K562 (cell line): ENCODE measurements around the gene KRT81. TPM values are rescaled to one million over a fixed set of nuclear protein-coding genes. Genes with fewer than 3 reads are reported as not detected.
A peak's percentile ranks its signal among the peaks of the same experiment; 100 is the strongest.

ENCODE experiments used
- ATAC-seq: fragments of 200-7000 bp; cut with Tn5 transposase; 3 replicates; pipeline ENCODE4 v1.9.1; 2020; ENCODE audit warnings: moderate library complexity
- BruUV-seq: library from RNA; stranded (reverse); fragments of 400-500 nt; replicated peaks from 2 replicates; lab custom pipeline; 2021; lab: Mats Ljungman, UMichigan
- CTCF ChIA-PET: fragments of 300-600 bp; formaldehyde crosslinking; extraction: SDS; loops from one replicate; lab custom pipeline; 2021; ENCODE audit warnings: low intra/inter-chr PET ratio; lab: Yijun Ruan, JAX
- POLR2A ChIA-PET: fragments of 300-600, 350-650 bp; sonication (Branson Sonifier 250); formaldehyde crosslinking; extraction: SDS; loops from one replicate; lab custom pipeline; 2021; ENCODE audit warnings: antibody characterized with exemption, inconsistent platforms; lab: Yijun Ruan, JAX
- DNase-seq, 4 experiments: peaks; one replicate each; pipeline versions ENCODE4 v3.0.0 to v3.0.0-alpha.2; 2011 to 2018; ENCODE audit warnings: low spot score in 3 of 4, mixed read lengths in 3 of 4; ENCODE audit errors: extremely low read depth in 1 of 4
- FAIRE-seq: peaks from 2 replicates; lab custom pipeline; 2011; peaks lifted over from hg19 to GRCh38; lab: Jason Lieb, UNC
- H2AFZ ChIP-seq: 2 replicates; pipeline ENCODE4 v1.6.0; 2011; ENCODE audit warnings: low read depth, low read length, control low read depth, inconsistent platforms
- H3K27ac ChIP-seq: fragments of 200-600 bp; 3 replicates; pipeline ENCODE4 v1.8.0; 2011; ENCODE audit warnings: low read depth, mild to moderate bottlenecking, control low read depth, inconsistent platforms, low read length, moderate library complexity, mixed read lengths; ENCODE audit errors: extremely low read depth
- H3K27me3 ChIP-seq, 2 experiments: fragments of 300-600 bp in 1 of 2; 2 replicates in 1 of 2; 3 replicates in 1 of 2; pipeline versions ENCODE4 v1.6.0 to v1.8.0; 2011; ENCODE audit warnings: inconsistent platforms in 2 of 2, low read length in 2 of 2, mild to moderate bottlenecking in 1 of 2, mixed read lengths in 1 of 2, moderate library complexity in 1 of 2; ENCODE audit not compliant: control insufficient read depth in 2 of 2, insufficient read depth in 2 of 2
- H3K36me3 ChIP-seq: fragments of 300-600 bp; 3 replicates; pipeline ENCODE4 v1.8.0; 2011; ENCODE audit warnings: mild to moderate bottlenecking, low read length, inconsistent platforms; ENCODE audit not compliant: control insufficient read depth, insufficient read depth
- H3K4me1 ChIP-seq, 2 experiments: fragments of 200-600 bp in 1 of 2; replicated peaks in 1 of 2; 2 replicates in 1 of 2; 3 replicates in 1 of 2; pipeline versions ENCODE4 v1.5.1 to v1.8.0; 2011; ENCODE audit warnings: inconsistent platforms in 2 of 2, low read length in 2 of 2, mild to moderate bottlenecking in 1 of 2, mixed read lengths in 1 of 2, moderate library complexity in 1 of 2; ENCODE audit not compliant: control insufficient read depth in 2 of 2, insufficient read depth in 2 of 2
- H3K4me2 ChIP-seq: 2 replicates; pipeline ENCODE4 v1.6.1; 2011; ENCODE audit warnings: low read length, control low read depth, inconsistent platforms, mixed read lengths; ENCODE audit not compliant: insufficient read depth
- H3K4me3 ChIP-seq: fragments of 200-600 bp; sonication (generic), shearing (Covaris generic); 2 replicates; pipeline ENCODE4 v1.5.1; 2016; ENCODE audit warnings: control low read depth, inconsistent platforms
- H3K79me2 ChIP-seq: fragments of 200-600 bp; 3 replicates; pipeline ENCODE4 v1.8.0; 2011; ENCODE audit warnings: low read length, inconsistent platforms; ENCODE audit not compliant: control insufficient read depth, insufficient read depth
- H3K9ac ChIP-seq, 2 experiments: 2 replicates each; pipeline versions ENCODE4 v1.6.0 to v1.6.1; 2011; ENCODE audit warnings: low read depth in 2 of 2, low read length in 2 of 2, control low read depth in 1 of 2, inconsistent platforms in 1 of 2, mild to moderate bottlenecking in 1 of 2, mixed read lengths in 1 of 2; ENCODE audit not compliant: insufficient read depth in 1 of 2
- H3K9me1 ChIP-seq: one replicate; pipeline ENCODE4 v1.6.0; 2011; ENCODE audit warnings: inconsistent platforms, mild to moderate bottlenecking, low read length, moderate library complexity; ENCODE audit not compliant: control insufficient read depth, insufficient read depth
- H3K9me3 ChIP-seq: replicated peaks from 2 replicates; pipeline ENCODE4 v1.5.1; 2011; ENCODE audit warnings: low read depth, low read length, inconsistent platforms; ENCODE audit not compliant: control insufficient read depth, insufficient read depth
- H4K20me1 ChIP-seq: replicated peaks from 2 replicates; pipeline ENCODE4 v1.6.1; 2011; ENCODE audit warnings: low read length, inconsistent platforms, mixed read lengths; ENCODE audit not compliant: control insufficient read depth, insufficient read depth
- CBX5 ChIP-seq: IDR thresholded peaks from 2 replicates; pipeline ENCODE4 v1.6.1; 2014; ENCODE audit warnings: low read depth, borderline replicate concordance
- CCNT2 ChIP-seq: IDR thresholded peaks from 2 replicates; pipeline ENCODE4 v1.6.1; 2011; ENCODE audit warnings: borderline replicate concordance, low read depth, mild to moderate bottlenecking, moderate library complexity, mixed read lengths, low read length; ENCODE audit not compliant: insufficient read length; ENCODE audit errors: extremely low read depth
- CXXC5 ChIP-seq: fragments of 250-450 bp; sonication (Bioruptor Pico); IDR thresholded peaks from 2 replicates; pipeline ENCODE4 v1.8.0; 2022; ENCODE audit warnings: inconsistent platforms, mild to moderate bottlenecking, moderate library complexity
- GABPB1 ChIP-seq: sonication (generic); formaldehyde crosslinking; IDR thresholded peaks from 2 replicates; pipeline ENCODE4 v1.8.0; 2022; ENCODE audit warnings: mild to moderate bottlenecking, missing genetic modification reagents
- NRF1 ChIP-seq, 2 experiments: fragments of 450-650 bp; IDR thresholded peaks in 1 of 2; conservative IDR thresholded peaks in 1 of 2; 2 replicates each; pipeline ENCODE4 v1.6.1; 2014; ENCODE audit warnings: mild to moderate bottlenecking in 2 of 2
- RB1 ChIP-seq: fragments of 450-650 bp; IDR thresholded peaks from 2 replicates; pipeline ENCODE4 v1.6.1; 2017; ENCODE audit warnings: low read depth, mild to moderate bottlenecking
- RBFOX2 ChIP-seq: fragments of 200-400 bp; formaldehyde crosslinking; IDR thresholded peaks from 2 replicates; pipeline ENCODE4 v1.6.1; 2017; ENCODE audit warnings: low read depth, mild to moderate bottlenecking, low read length, moderate library complexity
- SMC3 ChIP-seq: conservative IDR thresholded peaks from 2 replicates; pipeline ENCODE4 v1.6.1; 2011; ENCODE audit warnings: low read depth, low read length, improper control_type of control experiment; ENCODE audit not compliant: insufficient read depth
- TCFL5 ChIP-seq: fragments of 250-450 bp; sonication (Bioruptor Pico); conservative IDR thresholded peaks from 2 replicates; pipeline ENCODE4 v1.6.1; 2021; ENCODE audit warnings: mild to moderate bottlenecking, moderate library complexity, matching md5 sums
- ZNF197 ChIP-seq: fragments of 200-800 bp; sonication (Bioruptor generic); IDR thresholded peaks from 2 replicates; pipeline ENCODE4 v1.6.1; 2016; ENCODE audit warnings: low read depth, missing genetic modification characterization, missing compliant biosample characterization
- ZNF76 ChIP-seq: fragments of 250-450 bp; sonication (Bioruptor Pico); IDR thresholded peaks from 2 replicates; pipeline ENCODE4 v1.4.0; 2020; ENCODE audit warnings: mild to moderate bottlenecking, moderate library complexity, borderline replicate concordance
- WGBS: fragments of 100-300 bp; shearing (Covaris generic); methylation state at CpG from one replicate; pipeline ENCODE4 v1.1.6; 2016; ENCODE audit warnings: low coverage, mixed read lengths; ENCODE audit not compliant: insufficient coverage; ENCODE audit errors: missing lambda C conversion rate; 5-methylcytosine and 5-hydroxymethylcytosine counted together
- in situ Hi-C: fragments of 300-500 bp; cut with MboI; formaldehyde crosslinking; loops from 4 replicates; pipeline ENCODE4 v1.15.0; 2018; ENCODE audit warnings: inconsistent platforms, mixed read lengths
- intact Hi-C: fragments of 100-400 bp; cut with micrococcal nuclease; formaldehyde crosslinking; loops from 2 replicates; pipeline ENCODE4 v1.14.2; 2022
- polyA plus RNA-seq, 8 experiments: library from polyadenylated mRNA; depleted of rRNA in 4 of 8; stranded (reverse) in 5 of 8; unstranded in 3 of 8; fragments of >200 nt; fragmentation: Nextera tagmentation in 2 of 8; fragmentation: Illumina TruSeq in 1 of 8; extraction: Ambion mirVana in 2 of 8; extraction: Trizol in 1 of 8; gene quantifications; 2 replicates each; pipeline versions ENCODE4 v1.2.1 to v1.2.3, GENCODE V29; 2011 to 2014; ENCODE audit warnings: inconsistent platforms in 1 of 8, missing spikeins in 1 of 8
- total RNA-seq, 7 experiments: library from RNA; depleted of rRNA in 6 of 7; stranded (reverse); fragments of >200 nt in 6 of 7; fragmentation: Illumina TruSeq in 2 of 7; extraction: Trizol in 2 of 7; gene quantifications; 2 replicates each; pipeline versions ENCODE4 v1.2.1 to v1.2.3, GENCODE V29; 2011 to 2021; ENCODE audit warnings: low replicate concordance in 1 of 7
- TF ChIP-seq, protein P1 (sequence below): IDR thresholded peaks from 2 replicates; pipeline ENCODE4 v1.6.1; 2011; ENCODE audit warnings: borderline replicate concordance, low read depth, mild to moderate bottlenecking, moderate library complexity, low read length; ENCODE audit not compliant: insufficient read depth, poor library complexity, severe bottlenecking
- TF ChIP-seq, protein P2 (sequence below): fragments of 450-650 bp; formaldehyde crosslinking; IDR thresholded peaks from 2 replicates; pipeline ENCODE4 v1.4.0; 2020; ENCODE audit warnings: mild to moderate bottlenecking, moderate library complexity
- TF ChIP-seq, protein P3 (sequence below): fragments of 200-800 bp; sonication (Bioruptor generic); IDR thresholded peaks from 2 replicates; pipeline ENCODE4 v1.6.1; 2017; ENCODE audit warnings: missing genetic modification characterization, missing compliant biosample characterization

The KRT81 gene
- total and polyA plus RNA-seq, 9 of the 15 experiments (the other 6 are each of a cell fraction or from before 2014, with no cell fraction given), result 0.27 TPM; not detected in 8

DNA sequence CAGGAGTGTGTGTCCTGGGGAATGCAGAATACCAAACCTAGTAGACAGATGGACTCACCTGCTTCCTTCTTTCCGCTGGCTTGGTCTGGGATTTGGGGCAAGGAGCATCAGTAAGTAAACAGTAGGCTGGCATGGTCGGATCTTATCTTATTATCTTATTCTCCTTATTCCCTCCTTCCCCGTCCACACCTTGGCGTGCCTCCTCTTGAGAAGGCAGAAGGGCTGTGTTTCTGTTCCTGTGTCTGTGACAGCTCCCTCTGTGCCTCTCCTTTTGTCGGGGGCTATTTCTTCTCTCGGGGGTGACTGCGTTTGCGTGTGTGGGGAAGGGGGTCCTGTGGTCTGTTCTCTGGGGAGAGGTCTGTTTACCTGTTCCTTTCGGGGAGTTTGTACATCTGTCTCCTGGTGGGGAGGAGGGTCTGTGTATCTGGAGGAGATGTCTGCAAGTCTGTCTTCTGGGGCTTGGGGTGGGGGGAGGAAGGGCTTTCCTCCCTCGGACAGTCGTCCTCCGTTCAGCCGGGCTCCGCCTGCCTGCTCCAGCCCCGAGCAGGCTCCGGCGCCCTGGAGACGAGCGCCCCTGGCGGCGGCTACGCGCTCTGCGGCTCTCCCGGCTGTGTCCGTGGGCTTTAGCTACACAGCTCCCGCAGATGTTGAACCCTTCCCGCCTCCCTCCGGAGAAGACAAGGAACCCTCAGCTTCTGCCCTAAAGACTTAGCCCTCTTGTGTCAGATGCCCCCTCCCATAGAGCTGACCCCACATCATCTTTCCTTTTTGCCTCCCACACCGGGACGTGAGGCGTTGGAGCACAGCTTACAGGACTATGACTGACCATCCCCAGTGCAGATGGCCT lies 12.5 kb downstream of the KRT81 start:
- CTCF ChIA-PET, result interaction anchor here (0.7 kb wide), 1 partner anchor 162 kb away, joined by 4 read pairs; no protein-coding TSS in a partner anchor
- WGBS, result 3% methylated on average over 29 of the region's 32 CpGs
- Histone ChIP-seq H3K27ac (no peak overlapping the region), H3K9me3 (no peaks in the 10 kb centered on the region), H4K20me1 (no peaks in the 10 kb centered on the region; the same call in 1 of the 2 replicates), H3K4me2 (peak overlapping the region; percentile 58), H3K79me2 (no peaks in the 10 kb centered on the region), H3K4me1 (peaks cover 6 to 22% of the 10 kb centered on the region in 2 experiments; a peak in 4 of 5 replicates), H3K36me3 (no peaks in the 10 kb centered on the region), H3K9ac (no peak overlapping the region), H3K4me3 (no peak overlapping the region), H2AFZ (peak overlapping the region; percentile 49), H3K9me1 (no peaks in the 10 kb centered on the region), H3K27me3 (peaks cover 0 to 19% of the 10 kb centered on the region in 2 experiments; a peak in 2 of 5 replicates)
- in situ Hi-C loops, result no loop called here
- BruUV-seq, result no TSS peak
- intact Hi-C loops, result no loop called here
- ATAC-seq, result peak; percentile 98
- FAIRE-seq, result peak; percentile 72
- DNase-seq, result peak; percentile 74 to 91 (median 88)
- POLR2A ChIA-PET, result interaction anchor here (0.6 to 1.3 kb wide), 5 partner anchors 10 to 303 kb away, joined by 3 to 5 read pairs (median 3); no protein-coding TSS in a partner anchor
- TF ChIP-seq ZNF76 (CRISPR knock-in tag) (no peak), TCFL5 (CRISPR knock-in tag) (no peak), RB1 (peak; percentile 74; the same call in 1 of the 2 replicates), CBX5 (no peak), CXXC5 (CRISPR knock-in tag) (peak; percentile 33), RBFOX2 (peak; percentile 48), NRF1 (conservative IDR thresholded peaks at IDR 0.05 in 1 of 2, IDR thresholded peaks at IDR 0.05 in 1 of 2) (peak; percentile 32 to 57; a peak in 2 of 4 replicates), SMC3 (peak; percentile 47), CCNT2 (peak; percentile 34), ZNF197 (CRISPR knock-in tag) (0 out of 2 replicates have a peak, but pooled peaks have one; percentile 63), GABPB1 (CRISPR knock-in tag) (peak; percentile 37)
- TF ChIP-seq, protein P1, sequence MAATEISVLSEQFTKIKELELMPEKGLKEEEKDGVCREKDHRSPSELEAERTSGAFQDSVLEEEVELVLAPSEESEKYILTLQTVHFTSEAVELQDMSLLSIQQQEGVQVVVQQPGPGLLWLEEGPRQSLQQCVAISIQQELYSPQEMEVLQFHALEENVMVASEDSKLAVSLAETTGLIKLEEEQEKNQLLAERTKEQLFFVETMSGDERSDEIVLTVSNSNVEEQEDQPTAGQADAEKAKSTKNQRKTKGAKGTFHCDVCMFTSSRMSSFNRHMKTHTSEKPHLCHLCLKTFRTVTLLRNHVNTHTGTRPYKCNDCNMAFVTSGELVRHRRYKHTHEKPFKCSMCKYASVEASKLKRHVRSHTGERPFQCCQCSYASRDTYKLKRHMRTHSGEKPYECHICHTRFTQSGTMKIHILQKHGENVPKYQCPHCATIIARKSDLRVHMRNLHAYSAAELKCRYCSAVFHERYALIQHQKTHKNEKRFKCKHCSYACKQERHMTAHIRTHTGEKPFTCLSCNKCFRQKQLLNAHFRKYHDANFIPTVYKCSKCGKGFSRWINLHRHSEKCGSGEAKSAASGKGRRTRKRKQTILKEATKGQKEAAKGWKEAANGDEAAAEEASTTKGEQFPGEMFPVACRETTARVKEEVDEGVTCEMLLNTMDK, result peak; percentile 46
- TF ChIP-seq, protein P2, sequence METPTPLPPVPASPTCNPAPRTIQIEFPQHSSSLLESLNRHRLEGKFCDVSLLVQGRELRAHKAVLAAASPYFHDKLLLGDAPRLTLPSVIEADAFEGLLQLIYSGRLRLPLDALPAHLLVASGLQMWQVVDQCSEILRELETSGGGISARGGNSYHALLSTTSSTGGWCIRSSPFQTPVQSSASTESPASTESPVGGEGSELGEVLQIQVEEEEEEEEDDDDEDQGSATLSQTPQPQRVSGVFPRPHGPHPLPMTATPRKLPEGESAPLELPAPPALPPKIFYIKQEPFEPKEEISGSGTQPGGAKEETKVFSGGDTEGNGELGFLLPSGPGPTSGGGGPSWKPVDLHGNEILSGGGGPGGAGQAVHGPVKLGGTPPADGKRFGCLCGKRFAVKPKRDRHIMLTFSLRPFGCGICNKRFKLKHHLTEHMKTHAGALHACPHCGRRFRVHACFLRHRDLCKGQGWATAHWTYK (CRISPR knock-in tag), result 0 out of 2 replicates have a peak, but pooled peaks have one; percentile 25
- TF ChIP-seq, protein P3, sequence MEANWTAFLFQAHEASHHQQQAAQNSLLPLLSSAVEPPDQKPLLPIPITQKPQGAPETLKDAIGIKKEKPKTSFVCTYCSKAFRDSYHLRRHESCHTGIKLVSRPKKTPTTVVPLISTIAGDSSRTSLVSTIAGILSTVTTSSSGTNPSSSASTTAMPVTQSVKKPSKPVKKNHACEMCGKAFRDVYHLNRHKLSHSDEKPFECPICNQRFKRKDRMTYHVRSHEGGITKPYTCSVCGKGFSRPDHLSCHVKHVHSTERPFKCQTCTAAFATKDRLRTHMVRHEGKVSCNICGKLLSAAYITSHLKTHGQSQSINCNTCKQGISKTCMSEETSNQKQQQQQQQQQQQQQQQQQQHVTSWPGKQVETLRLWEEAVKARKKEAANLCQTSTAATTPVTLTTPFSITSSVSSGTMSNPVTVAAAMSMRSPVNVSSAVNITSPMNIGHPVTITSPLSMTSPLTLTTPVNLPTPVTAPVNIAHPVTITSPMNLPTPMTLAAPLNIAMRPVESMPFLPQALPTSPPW (CRISPR knock-in tag), result peak; percentile 36; the same call in 1 of the 2 replicates
